ENCODE results near the gene PCNT.

PCNT gene

GRCh38 chr21:46412521-46413364 lies 88.8 kb downstream of the PCNT start:
- FAIRE-seq, result no peak

- FAIRE-seq, result no peak
Observed at GRCh38 chr21:46413365-46413696, 89.4 kb downstream of the PCNT start.

DNA sequence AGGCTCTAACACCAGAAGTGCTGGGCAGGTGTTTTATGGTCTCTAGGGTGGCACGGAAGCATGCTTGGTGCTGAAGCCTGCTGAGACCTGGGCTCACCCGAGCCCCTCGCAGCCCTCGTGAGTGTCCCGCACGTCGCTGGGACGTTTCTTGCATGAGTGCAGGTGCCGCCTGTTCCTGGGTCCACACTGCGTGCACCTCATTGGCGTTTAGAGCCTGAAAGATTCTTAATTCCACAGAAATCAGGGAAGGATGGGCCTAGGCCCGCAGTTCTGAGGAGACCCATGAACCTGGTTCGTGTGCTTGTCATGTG lies 91.0 kb downstream of the PCNT start:
- FAIRE-seq, result no peak

DNA sequence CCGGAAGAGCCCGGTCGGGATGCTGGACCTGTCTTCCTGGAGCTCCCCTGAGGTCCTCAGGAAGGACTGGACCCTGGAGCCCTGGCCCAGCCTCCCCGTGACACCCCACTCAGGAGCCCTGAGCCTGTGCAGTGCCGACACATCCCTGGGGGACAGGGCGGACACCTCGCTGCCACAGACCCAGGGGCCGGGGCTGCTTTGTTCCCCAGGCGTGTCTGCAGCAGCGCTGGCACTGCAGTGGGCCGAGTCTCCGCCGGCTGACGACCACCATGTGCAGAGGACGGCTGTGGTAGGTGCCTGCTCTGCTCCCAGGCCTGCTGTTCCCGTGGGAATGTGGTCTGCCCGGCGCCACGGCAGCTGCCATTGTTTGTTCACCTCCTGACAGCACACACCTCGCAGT lies 92.6 kb downstream of the PCNT start:
- FAIRE-seq, result no peak

GRCh38 chr21:46418265-46418946 lies 94.5 kb downstream of the PCNT start:
- no peak for FAIRE-seq

DNA sequence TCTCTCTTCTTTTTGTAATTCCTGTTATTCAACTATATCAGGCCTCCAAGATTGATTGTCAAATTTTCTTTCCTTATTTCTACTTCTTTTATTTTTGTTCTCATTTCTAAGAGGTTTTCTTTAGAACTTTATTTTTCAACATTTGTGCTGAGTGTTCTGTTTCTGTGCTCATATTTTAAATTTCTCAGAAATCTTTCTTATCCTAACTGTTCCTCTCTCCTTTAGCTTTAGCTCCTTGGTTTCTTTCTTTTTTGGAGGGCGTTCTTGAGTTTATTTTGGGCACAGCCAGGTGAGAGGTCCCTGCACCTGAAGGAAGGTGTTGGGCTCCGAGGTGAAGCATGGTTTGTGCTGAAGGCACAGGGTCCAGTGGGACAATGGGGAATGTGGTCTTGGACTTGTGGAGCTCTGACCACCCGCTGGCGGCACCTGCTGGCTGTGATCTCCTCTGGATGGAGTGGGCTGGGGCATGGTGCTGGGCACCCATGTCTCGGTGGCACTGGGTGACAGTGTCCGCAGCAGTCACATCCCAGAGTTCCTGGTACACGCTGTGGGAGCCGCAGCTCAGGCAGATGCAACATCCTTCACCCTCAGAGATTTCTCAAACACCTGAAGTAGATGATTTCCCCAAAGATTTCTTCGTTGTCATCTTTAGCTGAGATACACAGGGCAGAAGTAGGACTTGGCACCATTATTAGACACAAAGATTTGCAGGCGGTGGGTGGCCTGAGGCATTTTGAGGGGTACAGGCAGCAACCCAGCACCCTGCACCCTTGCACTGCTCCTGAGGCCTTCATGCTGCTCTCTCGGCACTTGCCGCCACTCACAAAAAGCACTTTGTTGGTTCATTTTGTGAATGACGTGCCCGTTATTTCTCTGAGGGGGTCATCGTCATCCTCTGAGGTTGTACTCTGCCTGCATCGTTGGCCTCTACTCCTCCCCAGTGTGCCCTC lies 96.6 kb downstream of the PCNT start:
- no peak for FAIRE-seq

GRCh38 chr21:46421191-46421750 lies 97.3 kb downstream of the PCNT start:
- no peak for FAIRE-seq

DNA sequence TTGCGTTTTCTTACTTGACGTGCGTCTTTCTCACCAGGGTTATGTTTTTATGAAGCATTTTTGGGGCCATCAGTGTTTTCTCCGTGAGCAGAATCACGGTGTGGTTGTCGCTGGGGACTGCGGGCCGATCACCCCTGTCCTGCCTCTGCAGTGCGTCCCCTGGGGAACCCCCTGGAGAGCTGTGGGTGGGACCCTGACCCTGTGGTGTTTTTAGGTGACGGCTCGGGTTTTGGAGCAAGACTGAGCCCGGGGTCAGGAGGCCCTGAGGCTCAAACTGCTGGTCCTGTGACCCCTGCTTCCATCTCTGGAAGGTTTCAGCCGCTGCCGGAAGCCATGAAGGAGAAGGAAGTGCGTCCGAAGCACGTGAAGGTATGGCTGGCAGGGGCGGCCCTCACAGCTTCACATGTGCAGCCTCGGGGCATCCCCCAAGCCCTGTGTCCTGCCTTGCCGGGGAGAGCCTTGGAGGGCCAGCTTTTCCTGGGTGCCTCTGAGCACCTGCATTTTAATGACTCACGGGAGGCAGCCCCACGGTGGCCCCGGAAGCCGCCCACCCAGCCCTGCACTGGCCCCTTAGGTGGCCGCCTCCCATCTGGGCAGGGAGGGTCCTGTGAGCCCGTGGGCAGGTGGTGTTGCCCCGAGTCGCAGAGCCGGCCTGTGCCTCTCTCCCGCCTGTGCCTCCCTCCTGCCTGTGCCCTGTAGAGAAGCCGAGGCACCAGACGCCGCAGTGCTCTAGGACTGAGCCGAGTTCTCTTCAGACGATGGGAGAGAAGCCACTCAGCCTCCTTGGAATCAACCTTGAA lies 98.0 kb downstream of the PCNT start:
- FAIRE-seq, result no peak

DNA sequence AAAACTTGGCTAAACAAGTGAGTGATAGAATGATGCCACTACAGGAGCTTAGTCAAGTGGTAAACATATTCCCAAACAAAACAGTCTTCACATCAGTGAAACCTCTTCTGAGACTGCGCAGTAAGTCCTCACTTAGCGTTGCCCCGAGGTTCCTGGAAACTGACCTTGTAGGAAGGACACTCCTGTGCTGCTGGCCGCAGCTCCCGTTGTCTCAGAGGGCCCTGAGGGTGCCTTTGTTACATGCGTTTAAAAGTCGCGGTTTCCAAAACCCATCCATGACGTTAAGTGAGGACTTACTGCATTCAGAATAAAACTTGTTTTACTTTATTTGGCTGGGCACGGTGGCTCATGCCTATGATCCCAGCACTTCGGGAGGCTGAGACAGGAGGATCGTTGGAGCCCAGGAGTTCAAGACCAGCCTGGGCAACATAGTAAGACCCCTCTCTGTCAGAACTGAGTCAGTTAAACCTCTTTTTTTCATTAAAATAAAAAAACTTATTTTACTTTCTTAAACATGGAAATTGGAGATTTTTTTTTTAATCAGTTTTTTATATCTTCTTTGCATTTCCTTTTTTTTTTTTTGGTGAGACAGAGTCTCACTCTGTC lies 98.8 kb downstream of the PCNT start:
- no peak for FAIRE-seq

GRCh38 chr21:46423546-46424038 lies 99.6 kb downstream of the PCNT start:
- FAIRE-seq, result no peak

DNA sequence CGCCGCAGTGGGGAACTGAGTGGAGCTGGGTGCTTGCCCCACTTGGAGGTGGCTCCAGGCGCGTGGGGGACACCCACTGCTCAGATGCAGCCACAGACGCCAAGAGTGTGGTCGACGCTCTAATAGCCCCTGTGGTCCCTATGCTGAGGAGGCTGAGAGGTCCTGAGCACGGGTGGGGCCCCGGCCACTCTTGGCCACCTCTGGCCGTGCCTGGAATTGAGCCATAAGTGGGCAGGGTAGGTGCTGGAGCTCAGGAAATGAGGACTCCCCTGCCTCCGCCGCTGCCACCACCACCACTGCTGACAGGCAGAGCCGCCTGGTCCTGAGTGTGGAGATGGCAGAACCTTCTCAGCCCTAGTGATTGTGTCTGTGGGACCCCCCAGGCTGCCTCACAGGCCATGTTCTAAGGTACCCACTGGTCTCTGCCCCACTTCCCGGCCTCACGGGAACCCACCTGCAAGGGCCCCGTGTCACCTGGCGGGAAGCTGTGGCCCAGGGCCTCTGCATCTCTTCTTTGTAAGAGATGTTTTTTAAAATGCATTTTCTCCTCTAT lies 100.2 kb downstream of the PCNT start:
- FAIRE-seq, result no peak

DNA sequence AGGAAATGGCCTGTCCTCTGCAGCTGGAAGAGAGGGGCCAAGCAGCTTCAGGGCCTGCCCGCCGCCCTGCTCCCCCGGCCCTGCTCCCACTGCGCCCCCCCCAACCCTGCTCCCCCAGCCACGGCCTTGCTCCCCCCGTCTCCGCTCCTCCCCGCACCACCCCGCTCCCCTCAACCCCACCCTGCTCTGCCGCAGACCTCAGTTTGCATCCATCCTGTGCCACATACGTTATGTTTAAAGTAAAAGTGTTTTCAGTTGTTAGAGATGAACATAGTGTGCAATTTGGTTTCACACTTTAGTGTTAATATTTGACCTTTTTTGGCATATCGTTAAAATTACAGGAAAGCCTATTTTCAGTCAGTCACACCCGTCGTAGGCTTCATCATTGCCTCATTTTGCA lies 100.7 kb downstream of the PCNT start:
- no peak for FAIRE-seq

DNA sequence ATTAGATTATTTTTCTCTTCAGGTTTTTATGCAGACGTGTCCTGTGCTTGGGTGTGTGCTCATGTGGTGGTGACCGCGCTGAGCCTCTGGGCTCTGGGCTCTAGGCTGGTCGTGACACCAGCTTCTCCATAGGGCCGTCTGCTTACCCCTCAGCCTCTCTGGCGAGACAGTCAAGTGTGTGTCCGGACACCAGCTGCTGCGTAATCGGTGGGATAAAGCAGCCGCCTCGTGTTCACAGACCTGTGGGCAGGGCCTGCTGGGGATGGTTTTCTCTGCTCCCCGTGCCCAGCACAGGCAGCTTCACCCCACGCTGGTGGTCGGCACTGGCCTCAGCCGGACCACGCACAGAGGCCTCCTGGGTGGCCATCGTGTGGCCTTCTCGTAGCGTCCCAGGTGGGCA lies 101.1 kb downstream of the PCNT start:
- no peak for FAIRE-seq

DNA sequence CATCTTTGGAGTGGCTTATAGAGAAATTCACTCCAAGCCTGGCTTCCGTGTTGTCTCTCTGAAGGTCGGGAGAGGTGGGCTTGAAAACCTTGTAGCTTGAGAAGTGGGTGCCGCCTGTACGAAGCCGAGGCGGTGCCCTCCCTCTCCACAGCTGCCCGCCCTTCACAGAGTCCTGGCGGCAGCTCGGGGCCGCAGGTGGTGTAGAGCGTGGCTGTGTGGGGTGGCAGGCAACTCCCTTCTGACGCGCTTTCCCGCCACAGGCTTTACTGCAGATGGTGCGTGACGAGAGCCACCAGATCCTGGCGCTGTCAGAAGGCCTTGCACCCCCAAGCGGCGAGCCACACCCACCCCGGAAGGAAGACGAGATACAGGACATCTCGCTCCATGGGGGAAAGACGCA lies 101.6 kb downstream of the PCNT start:
- no peak for FAIRE-seq

GRCh38 chr21:46426313-46427046 lies 102.5 kb downstream of the PCNT start:
- no peak for FAIRE-seq

DNA sequence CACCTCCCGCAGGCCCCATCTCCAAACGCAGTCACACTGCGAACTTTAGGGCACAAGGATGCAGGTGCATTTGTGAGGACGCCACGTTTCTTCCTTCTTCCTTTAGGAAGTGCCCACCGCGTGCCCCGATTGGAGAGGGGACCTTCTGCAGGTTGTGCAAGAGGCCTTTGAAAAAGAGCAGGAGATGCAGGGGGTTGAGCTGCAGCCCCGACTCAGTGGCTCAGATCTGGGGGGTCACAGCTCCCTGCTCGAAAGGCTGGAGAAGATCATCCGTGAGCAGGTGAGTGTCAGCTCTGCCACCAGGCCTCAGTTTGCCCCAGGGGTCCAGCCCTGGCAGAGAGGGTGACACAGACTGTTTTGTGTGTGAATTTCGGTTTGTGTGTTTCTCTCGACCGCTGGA lies 103.6 kb downstream of the PCNT start:
- FAIRE-seq, result no peak

DNA sequence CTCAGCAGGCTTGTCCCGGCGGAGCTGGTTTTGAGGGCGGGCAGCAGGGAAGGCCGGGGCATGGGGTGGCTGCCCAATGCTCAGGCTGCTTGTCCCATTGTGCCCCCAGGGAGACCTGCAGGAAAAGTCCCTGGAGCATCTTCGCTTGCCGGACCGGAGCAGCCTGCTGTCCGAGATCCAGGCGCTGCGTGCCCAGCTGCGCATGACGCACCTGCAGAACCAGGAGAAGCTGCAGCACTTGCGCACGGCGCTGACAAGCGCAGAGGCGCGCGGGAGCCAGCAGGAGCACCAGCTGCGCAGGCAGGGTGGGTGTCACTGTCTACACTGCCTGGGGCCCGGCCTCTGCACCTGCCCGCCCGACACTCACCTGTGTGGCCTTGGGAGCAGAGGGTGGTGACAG lies 104.3 kb downstream of the PCNT start:
- FAIRE-seq, result no peak

GRCh38 chr21:46428987-46429710 lies 105.2 kb downstream of the PCNT start:
- FAIRE-seq, result no peak

- FAIRE-seq, result no peak
Observed at GRCh38 chr21:46429754-46430681, 106.1 kb downstream of the PCNT start.

Measured in TTC549 (cell line).